T-helper 1 cell treated with Interleukin-12 subunit alpha and Interleukin-12 subunit beta and Interleukin-4 antibody, amounts not matched to agents 30 ng/mL and 1 ng/mL, for 36 hours (primary cell): ENCODE measurements around the gene TEX48. TPM values are rescaled to one million over a fixed set of nuclear protein-coding genes. Genes with fewer than 3 reads are reported as not detected.

Source experiments
- intact Hi-C: fragments of 100-400 bp; cut with micrococcal nuclease; formaldehyde crosslinking; loops from one replicate; pipeline ENCODE4 v1.15.1; 2024
- total RNA-seq: library from RNA; stranded (reverse); gene quantifications from 2 replicates; pipeline ENCODE4 v1.2.3, GENCODE V29; 2022

TEX48 gene
- total RNA-seq, 1 donor from 2014 or later: 0.91 TPM

DNA sequence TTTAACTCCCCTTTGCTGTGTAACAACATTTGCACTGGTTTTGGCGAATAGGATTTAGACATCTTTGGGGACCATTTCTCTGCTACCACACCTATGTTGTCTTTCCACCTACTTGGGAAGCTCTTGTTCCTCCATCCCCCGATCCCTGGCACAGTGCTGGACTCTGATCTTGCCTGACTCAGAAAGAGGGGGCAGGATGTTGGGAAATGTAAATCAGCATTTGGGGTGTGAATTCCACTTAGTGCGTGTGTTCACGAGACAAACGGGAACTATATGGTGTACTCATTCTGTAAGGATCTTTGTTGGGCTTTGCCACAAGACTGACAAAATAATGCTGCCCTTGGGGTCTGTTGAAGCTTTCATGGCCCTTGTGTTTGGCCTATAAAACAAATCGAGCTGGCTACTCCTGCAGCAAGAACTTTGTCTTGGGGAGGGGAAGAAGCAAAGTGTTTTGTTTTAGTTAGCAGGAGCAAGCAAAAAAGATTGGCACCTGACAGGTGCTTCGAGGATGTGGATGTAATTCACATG lies 52.4 kb downstream of the TEX48 start:
- intact Hi-C loops: no loop called here

- intact Hi-C loops: no loop called here
Observed at GRCh38 chr9:114627553-114627952, 54.4 kb downstream of the TEX48 start.

- intact Hi-C loops: no loop called here
Observed at GRCh38 chr9:114626415-114627020, 55.5 kb downstream of the TEX48 start.

DNA sequence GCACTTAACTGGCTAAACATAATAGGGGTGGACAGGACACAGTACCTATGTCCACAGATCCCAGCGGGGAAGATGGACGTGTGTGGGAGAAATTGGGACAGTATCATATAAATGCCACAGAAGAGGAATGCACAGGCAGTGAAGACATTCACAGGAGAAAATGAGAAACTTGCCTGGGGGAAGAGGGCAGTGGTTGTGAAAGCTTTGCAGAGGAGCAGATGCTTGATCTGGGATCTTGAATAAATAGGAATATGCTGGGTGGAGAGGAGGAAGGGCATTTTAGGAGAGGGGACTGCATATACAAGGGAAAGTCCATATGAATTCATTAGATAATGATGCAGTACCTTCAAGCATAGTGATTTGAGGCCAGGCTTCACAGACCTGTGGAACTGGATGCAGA lies 57.3 kb downstream of the TEX48 start:
- intact Hi-C loops: no loop called here

DNA sequence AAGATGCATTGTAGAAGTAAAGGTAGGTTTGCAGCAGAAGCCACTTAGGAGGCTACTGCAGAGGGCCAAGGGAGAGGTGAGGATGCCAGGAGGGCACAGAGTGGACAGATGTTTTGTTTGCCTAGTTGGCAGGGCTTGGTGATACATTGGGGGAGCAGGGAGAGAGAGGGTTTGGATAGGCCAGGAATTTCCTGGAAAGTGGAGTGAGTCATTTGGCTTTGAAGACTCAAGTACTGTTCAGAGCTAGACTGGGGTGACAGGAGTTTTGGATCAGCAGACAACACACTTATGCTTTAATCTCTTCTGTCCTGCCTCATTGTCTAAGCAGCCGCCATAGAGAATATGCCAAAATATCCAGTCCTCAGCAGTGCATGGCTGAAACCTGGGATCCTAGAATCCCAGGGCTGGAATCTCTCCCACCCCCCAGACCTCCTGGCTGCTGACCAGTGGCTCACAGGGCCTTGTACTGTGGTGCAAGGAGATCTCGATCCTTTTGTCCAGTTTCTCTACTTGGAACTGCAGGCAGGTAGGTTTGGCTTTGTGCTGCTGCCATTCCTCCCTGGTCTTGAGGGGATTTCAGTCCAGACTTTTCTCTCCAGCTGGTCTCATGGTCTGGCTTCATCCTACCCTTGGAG lies 59.9 kb downstream of the TEX48 start:
- intact Hi-C loops: no loop called here

DNA sequence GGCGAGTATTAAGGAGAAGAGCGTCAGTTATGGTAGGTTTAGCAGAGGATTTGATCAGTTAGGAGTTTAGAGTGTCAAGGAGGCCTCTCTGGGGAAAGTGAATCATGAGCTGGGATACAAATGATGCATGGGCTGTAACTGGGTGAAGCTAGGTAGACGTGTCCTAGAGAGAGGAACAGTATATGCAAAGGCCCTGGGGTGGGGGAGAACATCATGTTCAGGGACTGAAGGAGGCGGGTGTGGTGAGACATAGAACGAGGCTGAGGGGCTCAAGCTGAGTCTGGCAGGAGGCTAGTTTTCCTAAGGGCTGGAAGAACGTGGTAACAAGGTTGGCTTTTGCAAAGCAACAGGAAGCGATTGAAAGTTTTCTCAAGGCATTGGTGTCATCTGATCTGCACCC lies 60.4 kb downstream of the TEX48 start:
- intact Hi-C loops: no loop called here

GRCh38 chr9:114619191-114619761 lies 62.7 kb downstream of the TEX48 start:
- intact Hi-C loops: loop anchor here (1.0 kb wide), 1 partner anchor 8 kb away; the partner anchor contains the start of gene TMEM268

DNA sequence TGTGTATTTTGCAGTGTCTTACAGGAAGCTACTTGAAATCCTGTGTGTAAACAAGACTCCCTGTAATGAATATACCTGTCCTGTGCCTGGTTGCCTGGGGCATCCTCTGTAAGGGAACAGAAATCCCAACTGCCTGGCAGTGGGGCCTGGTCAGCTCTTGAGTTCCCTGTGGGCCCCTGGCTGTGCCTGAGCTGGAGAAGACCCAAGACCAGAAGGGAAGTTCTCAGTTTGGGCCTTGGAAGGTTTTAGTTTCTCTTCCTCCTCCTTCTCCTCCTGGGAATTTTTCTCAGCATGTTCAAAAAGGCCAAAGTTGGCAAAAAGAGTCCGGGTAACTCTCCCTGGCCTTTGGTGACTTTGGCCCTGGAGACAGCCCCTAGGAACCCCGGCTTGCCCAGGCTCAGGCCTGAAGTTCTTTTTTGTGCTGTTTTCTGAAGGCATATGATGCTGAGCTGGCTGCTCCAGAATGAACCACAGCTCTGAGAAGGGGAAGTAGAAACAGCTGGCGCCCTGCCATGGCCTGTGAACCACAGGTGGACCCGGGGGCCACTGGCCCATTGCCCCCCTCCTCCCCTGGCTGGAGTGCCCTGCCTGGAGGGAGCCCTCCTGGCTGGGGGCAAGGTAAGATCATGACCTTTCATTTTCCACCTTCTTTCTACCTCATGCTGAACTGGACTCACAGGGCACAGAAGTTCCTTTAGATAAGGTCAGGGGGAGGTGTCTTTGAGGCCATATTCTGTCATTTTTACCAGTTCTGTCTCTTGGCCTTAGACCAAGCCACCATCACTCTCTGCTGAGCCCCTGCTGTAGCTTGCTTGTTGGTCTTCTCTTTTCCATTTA lies 65.1 kb downstream of the TEX48 start:
- intact Hi-C loops: no loop called here

Other genes starting within 250 kb of the TEX48 start
- gene WHRN, start 176.7 kb downstream of the TEX48 start, total RNA-seq: 1.3 and 1.6 TPM in 2 replicates
- gene ATP6V1G1, start 94.4 kb downstream of the TEX48 start, total RNA-seq: 92.5 and 94.4 TPM in 2 replicates
- gene TMEM268, start 70.9 kb downstream of the TEX48 start, total RNA-seq: 19.0 and 21.4 TPM in 2 replicates
- gene TEX53, start 24.4 kb downstream of the TEX48 start, total RNA-seq: not detected in 2 replicates
- 3.8 and 3.9 TPM in 2 replicates for gene TNFSF15, start 123.8 kb upstream of the TEX48 start, total RNA-seq
- 171 and 182 TPM in 2 replicates for gene TNFSF8, start 248.4 kb upstream of the TEX48 start, total RNA-seq